SK-N-SH treated with all-trans-retinoic acid at 6 μM for 48 hours (cell line): ENCODE data around the gene GNL2.

Experiments
- ATAC-seq: fragments of 200-7000 bp; cut with Tn5 transposase; 3 replicates; pipeline ENCODE4 v1.9.1; 2020; ENCODE audit warnings: mild to moderate bottlenecking, moderate library complexity
- ARNTL ChIP-seq: fragments of 450-650 bp; formaldehyde crosslinking; IDR thresholded peaks from 2 replicates; pipeline ENCODE4 v1.5.0; 2020; ENCODE audit warnings: low read depth, mild to moderate bottlenecking, moderate library complexity, borderline replicate concordance
- BACH2 ChIP-seq: fragments of 250-450 bp; sonication (Bioruptor Pico); IDR thresholded peaks from 2 replicates; pipeline ENCODE4 v1.9.0; 2021; ENCODE audit warnings: mild to moderate bottlenecking, borderline replicate concordance
- CREB5 ChIP-seq: fragments of 250-450 bp; sonication (Bioruptor Pico); IDR thresholded peaks from 2 replicates; pipeline ENCODE4 v1.5.1; 2020; ENCODE audit warnings: low read depth, mild to moderate bottlenecking, moderate library complexity
- CSDC2 ChIP-seq: fragments of 250-450 bp; sonication (Bioruptor Pico); IDR thresholded peaks from 2 replicates; pipeline ENCODE4 v1.5.0; 2020; ENCODE audit warnings: mild to moderate bottlenecking, moderate library complexity
- CSRNP3 ChIP-seq: fragments of 250-450 bp; sonication (Bioruptor Pico); IDR thresholded peaks from 2 replicates; pipeline ENCODE4 v1.5.1; 2021; ENCODE audit warnings: mild to moderate bottlenecking, moderate library complexity
- ESRRG ChIP-seq: fragments of 250-450 bp; sonication (Bioruptor Pico); IDR thresholded peaks from 2 replicates; pipeline ENCODE4 v1.6.1; 2021; ENCODE audit warnings: mild to moderate bottlenecking
- ISL1 ChIP-seq: fragments of 250-450 bp; sonication (Bioruptor Pico); IDR thresholded peaks from 2 replicates; pipeline ENCODE4 v2.1.2; 2022; ENCODE audit warnings: mild to moderate bottlenecking, moderate library complexity
- OSR1 ChIP-seq: fragments of 250-450 bp; sonication (Bioruptor Pico); IDR thresholded peaks from 2 replicates; pipeline ENCODE4 v1.8.0; 2022; ENCODE audit warnings: moderate library complexity, mild to moderate bottlenecking, inconsistent platforms
- PATZ1 ChIP-seq: fragments of 250-450 bp; sonication (Bioruptor Pico); IDR thresholded peaks from 2 replicates; pipeline ENCODE4 v1.8.0; 2020; ENCODE audit warnings: mild to moderate bottlenecking, moderate library complexity, borderline replicate concordance
- RARB ChIP-seq: fragments of 250-450 bp; sonication (Bioruptor Pico); IDR thresholded peaks from 2 replicates; pipeline ENCODE4 v1.8.0; 2021; ENCODE audit warnings: mild to moderate bottlenecking, moderate library complexity
- SNAI2 ChIP-seq: fragments of 250-450 bp; sonication (Bioruptor Pico); IDR thresholded peaks from 2 replicates; pipeline ENCODE4 v1.5.0; 2020; ENCODE audit warnings: mild to moderate bottlenecking, moderate library complexity
- TCF4 ChIP-seq: fragments of 250-450 bp; sonication (Bioruptor Pico); IDR thresholded peaks from 2 replicates; pipeline ENCODE4 v1.8.0; 2021; ENCODE audit warnings: mild to moderate bottlenecking, moderate library complexity, borderline replicate concordance
- TOX ChIP-seq: fragments of 250-450 bp; sonication (Bioruptor Pico); IDR thresholded peaks from 2 replicates; pipeline ENCODE4 v1.8.0; 2021; ENCODE audit warnings: mild to moderate bottlenecking, moderate library complexity, borderline replicate concordance
- TSHZ2 ChIP-seq: fragments of 250-450 bp; sonication (Bioruptor Pico); IDR thresholded peaks from 2 replicates; pipeline ENCODE4 v1.5.0; 2020; ENCODE audit warnings: mild to moderate bottlenecking, moderate library complexity
- ZC3H10 ChIP-seq: fragments of 250-450 bp; sonication (Bioruptor Pico); IDR thresholded peaks from 2 replicates; pipeline ENCODE4 v1.5.1; 2021; ENCODE audit warnings: mild to moderate bottlenecking, moderate library complexity
- ZFP3 ChIP-seq: fragments of 250-450 bp; sonication (Bioruptor Pico); IDR thresholded peaks from 2 replicates; pipeline ENCODE4 v1.5.0; 2020; ENCODE audit warnings: mild to moderate bottlenecking, moderate library complexity
- ZFP30 ChIP-seq: fragments of 450-650 bp; formaldehyde crosslinking; IDR thresholded peaks from 2 replicates; pipeline ENCODE4 v1.5.0; 2022; ENCODE audit warnings: mild to moderate bottlenecking, moderate library complexity
- ZNF565 ChIP-seq: fragments of 450-650 bp; formaldehyde crosslinking; conservative IDR thresholded peaks from 2 replicates; pipeline ENCODE4 v1.5.0; 2020; ENCODE audit warnings: low read depth, mild to moderate bottlenecking, moderate library complexity
- ZNF70 ChIP-seq: fragments of 450-650 bp; formaldehyde crosslinking; IDR thresholded peaks from 2 replicates; pipeline ENCODE4 v1.5.0; 2020; ENCODE audit warnings: mild to moderate bottlenecking, moderate library complexity
- ZNF8 ChIP-seq: fragments of 450-650 bp; formaldehyde crosslinking; IDR thresholded peaks from 2 replicates; pipeline ENCODE4 v1.5.0; 2020; ENCODE audit warnings: mild to moderate bottlenecking, moderate library complexity

The GNL2 gene

GRCh38 chr1:37629008-37629407, 33.3 kb upstream of the GNL2 start:
- TF ChIP-seq ZC3H10 (no peak), ZNF70 (CRISPR knock-in tag) (no peak), CSRNP3 (CRISPR knock-in tag) (no peak), BACH2 (CRISPR knock-in tag) (no peak), ESRRG (CRISPR knock-in tag) (no peak), ZFP30 (CRISPR knock-in tag) (no peak), ARNTL (no peak), PATZ1 (CRISPR knock-in tag) (no peak), ISL1 (no peak), CREB5 (CRISPR knock-in tag) (no peak), RARB (CRISPR knock-in tag) (no peak), TCF4 (no peak), ZFP3 (no peak), ZNF565 (CRISPR knock-in tag) (no peak)
- TF ChIP-seq, all 23 proteins: peak for 0
- no peak for ATAC-seq

GRCh38 chr1:37628026-37628556, 32.4 kb upstream of the GNL2 start:
- TF ChIP-seq ZFP3 = no peak
- no peak for TF ChIP-seq ISL1
- TF ChIP-seq ZNF70 (CRISPR knock-in tag) = no peak
- TF ChIP-seq ESRRG (CRISPR knock-in tag) = no peak
- TF ChIP-seq CSRNP3 (CRISPR knock-in tag) = no peak
- TF ChIP-seq TOX (CRISPR knock-in tag) = no peak
- no peak for TF ChIP-seq ZNF565 (CRISPR knock-in tag)
- TF ChIP-seq CSDC2 (CRISPR knock-in tag) = no peak
- no peak for TF ChIP-seq SNAI2 (CRISPR knock-in tag)
- no peak for TF ChIP-seq BACH2 (CRISPR knock-in tag)
- TF ChIP-seq, all 23 proteins: peak for 0
- no peak for ATAC-seq

- TF ChIP-seq ARNTL = no peak
- no peak for TF ChIP-seq RARB (CRISPR knock-in tag)
- TF ChIP-seq PATZ1 (CRISPR knock-in tag) = no peak
- no peak for TF ChIP-seq OSR1 (CRISPR knock-in tag)
- no peak for ATAC-seq
Observed at GRCh38 chr1:37622131-37622530, 26.4 kb upstream of the GNL2 start.

GRCh38 chr1:37621326-37621870, 25.7 kb upstream of the GNL2 start:
- no peak for ATAC-seq
- TF ChIP-seq ESRRG (CRISPR knock-in tag) = no peak
- no peak for TF ChIP-seq BACH2 (CRISPR knock-in tag)
- no peak for TF ChIP-seq CSRNP3 (CRISPR knock-in tag)
- no peak for TF ChIP-seq OSR1 (CRISPR knock-in tag)
- no peak for TF ChIP-seq ZNF8 (CRISPR knock-in tag)
- no peak for TF ChIP-seq ZFP30 (CRISPR knock-in tag)
- TF ChIP-seq ARNTL = no peak
- TF ChIP-seq SNAI2 (CRISPR knock-in tag) = no peak
- no peak for TF ChIP-seq ZNF70 (CRISPR knock-in tag)
- no peak for TF ChIP-seq CREB5 (CRISPR knock-in tag)
- no peak for TF ChIP-seq TSHZ2 (CRISPR knock-in tag)
- no peak for TF ChIP-seq RARB (CRISPR knock-in tag)
- no peak for TF ChIP-seq TCF4
- TF ChIP-seq ZNF565 (CRISPR knock-in tag) = no peak
